Stimulated activated naive CD4-positive, alpha-beta T cell treated with Interleukin-2 at 50 U/mL for 16 hours (primary cell): ENCODE results near the gene TMEM171.

Experiments used
- DNase-seq: peaks from one replicate; lab custom pipeline; 2025; lab: John Stamatoyannopoulos, UW

TMEM171 gene, protein sequence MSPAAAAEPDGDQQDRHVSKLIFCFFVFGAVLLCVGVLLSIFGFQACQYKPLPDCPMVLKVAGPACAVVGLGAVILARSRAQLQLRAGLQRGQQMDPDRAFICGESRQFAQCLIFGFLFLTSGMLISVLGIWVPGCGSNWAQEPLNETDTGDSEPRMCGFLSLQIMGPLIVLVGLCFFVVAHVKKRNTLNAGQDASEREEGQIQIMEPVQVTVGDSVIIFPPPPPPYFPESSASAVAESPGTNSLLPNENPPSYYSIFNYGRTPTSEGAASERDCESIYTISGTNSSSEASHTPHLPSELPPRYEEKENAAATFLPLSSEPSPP

DNA sequence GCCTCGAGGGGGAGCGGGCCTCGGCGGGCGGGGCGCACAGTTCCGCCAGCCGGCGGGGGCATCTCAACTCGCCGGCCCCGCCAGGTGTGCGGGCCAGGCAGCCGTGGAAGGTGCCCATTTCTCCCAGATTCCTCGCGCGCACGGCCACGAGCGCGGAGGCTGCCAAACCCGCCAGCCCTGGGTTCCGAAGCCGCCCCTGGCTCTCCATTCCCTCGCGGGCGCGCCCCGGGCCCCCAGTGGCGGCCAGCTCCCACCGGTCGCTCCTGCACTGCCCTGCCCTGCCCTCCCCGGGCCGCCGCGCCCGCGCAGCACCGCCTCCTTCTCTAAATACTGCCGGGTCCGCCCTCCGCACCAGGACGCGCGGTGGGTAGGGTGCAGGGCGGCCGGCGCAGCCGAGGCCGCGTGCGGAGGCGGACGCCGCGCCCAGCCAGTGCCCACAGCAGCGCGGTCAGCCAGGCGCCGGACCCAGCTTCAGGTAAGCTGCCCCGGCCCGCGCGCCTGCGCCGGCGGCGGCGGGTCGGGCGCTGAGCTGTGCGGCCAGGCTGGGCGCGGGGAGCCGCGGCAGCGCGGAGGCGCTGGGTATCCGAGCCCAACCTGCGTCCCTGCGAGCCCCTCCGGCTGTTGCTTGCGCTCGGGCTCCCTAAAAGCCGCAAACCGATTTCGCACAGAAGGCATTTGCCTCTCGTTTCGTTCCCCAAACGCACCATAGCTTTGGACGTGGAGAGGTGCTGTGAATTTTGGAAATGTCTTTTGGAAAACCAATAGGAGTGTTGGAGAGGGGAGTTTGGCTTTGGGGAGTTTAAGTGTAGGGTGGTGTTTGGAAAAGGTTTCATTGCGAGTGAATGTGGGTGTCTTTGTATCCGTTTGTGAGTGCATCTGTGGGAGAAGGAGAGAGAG lies at the start of gene TMEM171:
TMEM171 (plus strand) TSS at position 354 of the 897 bp plus-strand sequence. CDS start 2,799 bp downstream, outside the sequence.
- DNase-seq: no peak

GRCh38 chr5:73081093-73081492 lies 39.3 kb upstream of the TMEM171 start:
- no peak for DNase-seq

DNA sequence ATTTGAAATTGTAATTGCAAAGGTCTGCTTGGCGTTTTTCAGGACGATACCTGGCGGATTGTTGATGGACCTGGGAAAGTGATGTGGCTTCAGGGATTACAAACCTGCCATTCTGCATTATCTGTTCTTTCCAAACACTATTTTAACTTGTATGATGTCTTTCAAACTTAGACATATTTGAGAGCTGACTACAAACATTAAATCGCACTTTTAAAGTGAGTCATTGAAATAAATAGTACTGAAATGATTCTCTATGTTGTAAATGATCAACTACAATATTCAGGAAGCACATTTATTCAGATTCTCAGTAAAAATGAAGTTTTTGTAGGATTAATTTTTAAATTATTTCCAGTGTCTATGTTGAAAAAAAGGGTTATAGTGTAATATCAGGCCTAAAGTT lies 32.3 kb upstream of the TMEM171 start:
- no peak for DNase-seq

DNA sequence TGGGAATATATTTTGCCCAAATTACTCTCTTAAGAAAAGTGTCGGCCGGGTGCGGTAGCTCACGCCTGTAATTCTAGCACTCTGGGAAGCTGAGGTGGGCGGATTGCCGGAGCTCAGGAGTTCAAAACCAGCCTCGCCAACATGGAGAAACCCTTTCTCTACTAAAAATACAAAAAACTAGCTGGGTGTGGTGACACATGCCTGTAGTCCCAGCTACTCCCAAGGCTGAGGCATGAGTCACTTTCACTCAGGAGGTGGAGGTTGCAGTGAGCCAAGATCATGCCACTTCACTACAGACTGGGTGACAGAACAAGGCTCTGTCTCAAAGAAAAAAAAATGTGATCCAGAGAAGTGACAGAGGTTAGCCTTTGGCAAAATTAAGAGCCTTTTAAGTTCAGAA lies 26.4 kb upstream of the TMEM171 start:
- no peak for DNase-seq

GRCh38 chr5:73094415-73094814 lies 26.0 kb upstream of the TMEM171 start:
- DNase-seq: no peak

DNA sequence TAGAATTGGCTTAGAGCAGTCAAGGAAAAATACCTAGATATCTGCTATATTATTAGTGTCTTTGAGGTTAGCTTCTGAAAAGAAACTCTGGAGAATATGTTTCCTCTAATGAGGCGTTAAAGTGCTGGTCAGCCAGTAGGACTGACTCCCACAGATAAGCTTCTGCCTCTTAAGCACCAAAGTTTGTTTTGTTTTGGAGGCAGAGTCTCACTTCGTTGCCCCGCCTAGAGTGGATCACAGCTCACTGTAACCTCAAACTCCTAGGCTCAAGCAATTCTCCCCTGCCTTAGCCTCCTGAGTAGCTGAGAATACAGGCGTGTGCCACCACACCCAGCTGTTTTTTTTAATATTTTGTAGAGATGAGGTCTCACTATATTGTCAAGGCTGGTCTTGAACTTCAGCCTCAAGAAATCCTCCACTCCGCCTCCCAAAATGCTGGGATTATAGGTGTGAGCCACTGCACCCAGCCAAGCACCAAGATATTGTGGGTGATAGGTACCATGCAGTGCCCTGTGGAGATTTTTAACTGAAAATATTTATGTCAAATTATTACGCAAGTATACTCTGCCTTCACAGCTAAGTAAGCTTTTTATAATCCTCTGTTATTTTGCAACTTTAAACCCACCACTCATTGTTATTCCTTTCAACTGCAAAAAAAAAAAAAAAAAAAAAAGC lies 24.7 kb upstream of the TMEM171 start:
- no peak for DNase-seq

DNA sequence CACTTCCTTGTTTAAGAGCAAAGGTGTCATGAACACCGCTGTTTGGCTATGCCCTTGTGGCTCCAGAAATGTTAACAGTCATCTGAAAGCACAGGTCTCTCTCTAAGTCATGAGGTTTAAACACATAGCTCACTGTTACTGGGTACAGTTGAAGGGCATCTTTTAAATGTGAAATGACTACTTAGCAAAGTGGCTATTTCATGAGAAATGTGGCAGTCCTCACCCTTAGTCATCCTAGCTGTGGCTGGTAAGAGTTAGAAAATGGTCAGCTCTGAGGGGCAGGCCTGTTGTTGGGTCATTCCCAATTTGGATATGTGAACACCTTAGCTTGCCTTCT lies 24.2 kb upstream of the TMEM171 start:
- no peak for DNase-seq

- DNase-seq: no peak
These were observed 22.6 kb upstream of the TMEM171 start for GRCh38 chr5:73097740-73098139.

GRCh38 chr5:73100109-73100508 lies 20.3 kb upstream of the TMEM171 start:
- no peak for DNase-seq

DNA sequence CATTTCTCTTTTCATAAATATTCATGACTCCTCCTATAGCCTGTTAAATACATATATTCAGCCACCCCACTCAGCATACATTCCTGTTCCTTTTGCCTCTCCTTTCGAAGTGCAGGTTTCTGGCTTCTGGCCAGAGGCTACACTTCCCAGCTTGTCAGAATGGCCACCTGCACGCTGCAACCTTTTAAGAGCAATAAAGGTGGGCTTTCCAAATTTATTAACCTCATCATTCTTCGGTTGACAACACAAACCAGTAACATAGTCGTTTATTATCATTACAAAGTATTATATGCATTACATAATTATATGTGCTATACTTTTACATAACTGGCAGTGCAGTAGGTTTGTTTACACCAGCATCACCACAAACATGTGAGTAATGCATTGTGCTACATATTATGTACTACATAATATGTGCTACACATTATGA lies 16.5 kb upstream of the TMEM171 start:
- DNase-seq: no peak

GRCh38 chr5:73104326-73104725 lies 16.0 kb upstream of the TMEM171 start:
- DNase-seq: no peak

DNA sequence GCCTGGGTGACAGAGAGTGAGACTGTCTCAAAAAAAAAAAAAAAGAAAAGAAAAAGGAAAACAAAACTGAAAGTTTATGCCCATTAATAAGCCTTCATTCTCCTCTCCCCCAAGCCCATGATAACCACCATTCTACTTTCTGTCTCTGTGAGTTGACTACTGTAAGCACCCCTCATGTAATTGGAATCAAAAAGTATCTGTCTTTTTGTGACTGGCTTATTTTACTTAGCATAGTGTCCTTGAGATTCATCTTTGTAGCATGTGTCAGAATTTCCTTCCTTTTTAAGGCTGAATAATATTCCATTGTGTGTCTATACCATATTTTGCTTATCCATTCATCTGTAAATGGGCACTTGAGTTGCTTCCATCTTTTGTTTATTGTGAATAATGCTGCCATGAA lies 14.0 kb upstream of the TMEM171 start:
- no peak for DNase-seq

- DNase-seq: no peak
These were observed 10.2 kb upstream of the TMEM171 start for GRCh38 chr5:73110190-73110589.

DNA sequence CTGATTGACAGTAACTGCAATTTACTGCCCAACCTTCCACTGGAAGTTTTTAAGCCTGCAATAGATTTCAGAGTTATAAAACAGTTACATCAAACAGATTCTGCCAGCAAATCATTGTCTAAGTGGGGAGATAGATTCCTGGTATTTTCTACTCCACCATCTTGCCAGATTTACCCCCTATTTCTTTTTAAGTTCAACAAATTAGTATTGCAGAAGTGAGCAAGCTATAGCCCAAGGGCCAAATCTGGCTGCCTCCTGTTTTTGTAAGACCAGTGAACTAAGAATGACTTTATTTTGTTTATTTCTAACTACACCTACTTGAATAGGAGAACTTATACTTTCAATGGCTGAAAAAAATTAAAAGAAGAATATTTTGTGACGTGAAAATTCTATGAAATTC lies 8.8 kb upstream of the TMEM171 start:
- DNase-seq: no peak

GRCh38 chr5:73112359-73112758 lies 8.0 kb upstream of the TMEM171 start:
- DNase-seq: no peak

DNA sequence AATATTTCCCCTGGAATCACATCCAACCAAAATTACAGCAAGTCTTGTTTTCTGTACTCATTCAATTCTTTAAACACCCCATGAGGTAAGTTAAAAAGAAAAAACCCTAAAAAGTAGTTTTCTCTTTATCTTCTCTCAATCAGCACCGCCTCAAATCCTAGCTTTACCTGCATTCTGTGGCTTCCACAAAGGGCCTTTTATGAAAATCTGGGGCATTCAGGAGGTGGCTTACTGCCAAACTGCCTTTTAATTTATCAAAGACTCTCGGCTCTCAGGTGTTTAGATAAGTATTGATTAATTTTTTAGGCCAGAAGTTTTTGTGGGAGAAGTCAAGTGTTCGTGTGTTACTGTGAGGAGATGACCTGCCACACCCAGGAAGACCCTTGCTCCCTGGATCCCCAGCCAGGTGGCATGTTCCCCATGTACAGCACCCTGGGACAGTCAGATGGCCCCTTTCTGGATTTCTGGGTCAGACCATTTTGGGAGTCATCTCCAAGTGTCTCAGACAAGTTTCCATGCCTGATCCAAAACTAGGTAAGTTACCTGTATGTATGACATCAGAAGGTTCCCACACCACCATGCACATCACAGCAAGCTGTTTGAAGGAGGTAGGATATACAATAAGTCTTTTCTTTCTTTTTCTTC lies 6.2 kb upstream of the TMEM171 start:
- no peak for DNase-seq

DNA sequence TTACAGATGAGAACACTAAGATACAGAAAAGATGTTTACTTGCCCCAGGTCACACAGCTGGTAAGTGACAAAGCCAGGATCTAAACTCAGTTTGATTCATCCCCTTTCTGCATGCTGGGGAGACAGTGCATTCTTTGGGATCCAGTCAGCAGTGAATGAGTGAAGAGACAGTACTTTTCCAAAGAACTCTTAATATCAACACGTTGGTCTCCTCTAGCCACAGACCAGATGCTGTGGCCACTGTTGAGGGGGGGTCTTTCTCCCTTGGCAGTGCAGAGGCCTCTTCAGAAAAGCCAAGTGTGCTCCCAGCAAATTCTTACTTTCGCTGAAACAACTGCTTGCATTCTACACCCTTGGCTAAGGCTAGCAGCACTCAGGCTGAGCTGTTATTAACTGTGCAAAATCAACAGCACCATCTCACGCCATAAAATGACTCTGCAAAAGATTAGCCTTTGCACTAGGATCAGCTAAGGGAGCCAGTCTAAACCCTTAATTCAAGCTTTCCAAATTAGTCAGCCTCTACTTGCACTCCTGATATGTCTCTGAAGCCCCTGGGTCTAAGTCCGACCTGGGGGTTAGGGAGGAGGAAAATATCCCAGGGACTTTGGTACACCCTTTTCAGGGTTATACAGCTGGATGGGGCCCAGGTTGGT lies 4.8 kb upstream of the TMEM171 start:
- DNase-seq: no peak

DNA sequence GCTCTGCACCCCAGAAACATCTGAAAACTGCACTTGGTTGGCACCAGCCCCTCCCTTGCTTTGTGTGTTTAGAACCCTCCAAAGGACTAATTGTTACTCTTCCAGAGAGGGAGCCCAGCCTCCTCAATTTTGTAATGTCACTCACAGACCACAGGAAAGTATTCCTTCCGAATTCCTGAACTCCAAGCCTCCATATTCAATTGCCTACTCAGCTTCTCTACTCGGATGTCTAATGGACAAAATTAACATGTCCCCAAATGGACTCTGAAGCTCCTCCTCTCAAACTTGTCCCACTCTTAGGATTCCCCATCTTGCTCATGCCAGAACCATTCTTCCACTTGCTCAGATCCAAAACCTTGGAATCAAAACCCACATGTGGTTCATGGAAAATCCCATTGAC lies 3.9 kb upstream of the TMEM171 start:
- no peak for DNase-seq

DNA sequence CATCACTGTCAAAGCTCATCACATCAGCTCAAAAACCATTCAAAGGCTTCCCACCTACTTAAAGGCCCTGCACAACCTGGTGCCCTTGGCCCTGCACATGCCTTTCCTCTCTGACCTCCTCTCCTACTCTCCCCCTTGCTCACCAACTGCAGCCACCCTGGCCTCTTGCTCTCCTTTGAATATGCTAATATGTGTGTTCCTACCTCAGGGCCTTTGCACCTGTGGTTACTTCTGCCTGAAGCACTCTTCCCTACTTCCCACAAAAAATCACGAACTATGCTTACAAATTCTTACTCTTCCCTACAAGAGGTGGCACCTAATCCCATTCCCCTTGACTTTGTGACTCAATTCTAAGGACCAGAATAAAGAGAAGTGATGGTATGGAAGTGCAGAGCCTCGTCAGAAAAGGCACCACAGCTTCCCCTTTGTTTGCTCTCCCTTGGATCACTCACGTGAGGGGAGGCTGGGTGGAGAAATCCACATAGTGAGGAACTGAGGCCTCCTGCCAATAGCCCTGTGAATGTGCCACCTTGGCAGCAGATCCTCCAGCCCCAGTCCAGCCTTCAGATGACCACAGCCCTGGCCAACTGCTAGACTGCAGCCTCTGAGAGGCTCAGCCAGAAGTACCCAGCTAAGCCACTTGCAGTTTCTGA lies 3.2 kb upstream of the TMEM171 start:
- no peak for DNase-seq

GRCh38 chr5:73118391-73118973 lies 1.9 kb upstream of the TMEM171 start:
- no peak for DNase-seq
